Breast epithelium (tissue), 3 donors: ENCODE measurements around the gene CSNK2A1.

ENCODE experiments used
- POLR2A ChIP-seq: fragments of 450-650 bp; IDR thresholded peaks from one replicate; pipeline ENCODE4 v1.6.1; 2016; ENCODE audit warnings: antibody characterized with exemption, mild to moderate bottlenecking, moderate library complexity
- POLR2AphosphoS5 ChIP-seq, 3 donors: sonication (generic); formaldehyde crosslinking; IDR thresholded peaks; one replicate each; pipeline ENCODE4 v1.6.1; 2017; ENCODE audit warnings: antibody characterized with exemption in 3 of 3
- TF ChIP-seq, protein P1 (sequence below), 3 donors: fragments of 450-650 bp; IDR thresholded peaks; one replicate each; pipeline ENCODE4 v1.5.1; 2016 to 2017; ENCODE audit warnings: antibody characterized with exemption in 3 of 3, mild to moderate bottlenecking in 3 of 3, moderate library complexity in 3 of 3

- TF ChIP-seq, protein P1, sequence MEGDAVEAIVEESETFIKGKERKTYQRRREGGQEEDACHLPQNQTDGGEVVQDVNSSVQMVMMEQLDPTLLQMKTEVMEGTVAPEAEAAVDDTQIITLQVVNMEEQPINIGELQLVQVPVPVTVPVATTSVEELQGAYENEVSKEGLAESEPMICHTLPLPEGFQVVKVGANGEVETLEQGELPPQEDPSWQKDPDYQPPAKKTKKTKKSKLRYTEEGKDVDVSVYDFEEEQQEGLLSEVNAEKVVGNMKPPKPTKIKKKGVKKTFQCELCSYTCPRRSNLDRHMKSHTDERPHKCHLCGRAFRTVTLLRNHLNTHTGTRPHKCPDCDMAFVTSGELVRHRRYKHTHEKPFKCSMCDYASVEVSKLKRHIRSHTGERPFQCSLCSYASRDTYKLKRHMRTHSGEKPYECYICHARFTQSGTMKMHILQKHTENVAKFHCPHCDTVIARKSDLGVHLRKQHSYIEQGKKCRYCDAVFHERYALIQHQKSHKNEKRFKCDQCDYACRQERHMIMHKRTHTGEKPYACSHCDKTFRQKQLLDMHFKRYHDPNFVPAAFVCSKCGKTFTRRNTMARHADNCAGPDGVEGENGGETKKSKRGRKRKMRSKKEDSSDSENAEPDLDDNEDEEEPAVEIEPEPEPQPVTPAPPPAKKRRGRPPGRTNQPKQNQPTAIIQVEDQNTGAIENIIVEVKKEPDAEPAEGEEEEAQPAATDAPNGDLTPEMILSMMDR (IDR thresholded peaks at IDR 0.05): no peak
- TF ChIP-seq POLR2AphosphoS5 (IDR thresholded peaks at IDR 0.05) (no peak), POLR2A (no peak)
Measured at GRCh38 chr20:443223-443775, 100.3 kb downstream of the CSNK2A1 start.
